Measurements from ENCODE around the gene ALDH18A1.
"Not testable (repeated sequence)": the region's sequence is repeated elsewhere in the genome, so short reads cannot be mapped to it uniquely, and the experiment has no call there.

ALDH18A1 gene

GRCh38 chr10:95656291-95657164 is at the start of gene ALDH18A1:
Gene ALDH18A1 (minus strand): TSS chr10:95656711. CDS start chr10:95653377, 3,334 bp downstream.
- peak; percentile 91 for DNase-seq

- no peak for DNase-seq
These were observed 41.9 kb upstream of the ALDH18A1 start for GRCh38 chr10:95698415-95698814.

- peak; percentile 5 for DNase-seq
These were observed 40.9 kb upstream of the ALDH18A1 start for GRCh38 chr10:95697429-95697828.

- DNase-seq = no peak
These were observed 38.2 kb upstream of the ALDH18A1 start for GRCh38 chr10:95694665-95695064.

- DNase-seq = peak; percentile 99
These were observed 37.4 kb upstream of the ALDH18A1 start, which contains the start of gene TCTN3 for GRCh38 chr10:95693668-95694534. Gene TCTN3 (minus strand): TSS chr10:95693927. CDS start chr10:95693899, 28 bp downstream.

- DNase-seq = no peak
These were observed 36.7 kb upstream of the ALDH18A1 start for GRCh38 chr10:95693071-95693667.

- no peak for DNase-seq
These were observed 34.8 kb upstream of the ALDH18A1 start for GRCh38 chr10:95691281-95691680.

- no peak for DNase-seq
These were observed 32.1 kb upstream of the ALDH18A1 start for GRCh38 chr10:95688648-95689047.

GRCh38 chr10:95683966-95684365 is 27.5 kb upstream of the ALDH18A1 start:
- no peak for DNase-seq

- DNase-seq = no peak
These were observed 19.0 kb upstream of the ALDH18A1 start for GRCh38 chr10:95675403-95676116.

GRCh38 chr10:95674643-95675042 is 18.1 kb upstream of the ALDH18A1 start:
- no peak for DNase-seq

GRCh38 chr10:95672641-95673040 is 16.1 kb upstream of the ALDH18A1 start:
- not testable (repeated sequence) for DNase-seq

- no peak for DNase-seq
These were observed 8.0 kb upstream of the ALDH18A1 start for GRCh38 chr10:95664543-95664942.

GRCh38 chr10:95663496-95663895 is 7.0 kb upstream of the ALDH18A1 start:
- DNase-seq = no peak

- no peak for DNase-seq
These were observed 5.3 kb upstream of the ALDH18A1 start for GRCh38 chr10:95661818-95662217.

- no peak for DNase-seq
These were observed 3.8 kb upstream of the ALDH18A1 start for GRCh38 chr10:95660283-95660682.

- no peak for DNase-seq
These were observed 739 bp upstream of the ALDH18A1 start for GRCh38 chr10:95657250-95657649.

GRCh38 chr10:95655571-95656290 is 780 bp downstream of the ALDH18A1 start:
- DNase-seq = no peak

GRCh38 chr10:95653895-95654294 is 2.6 kb downstream of the ALDH18A1 start:
- DNase-seq = no peak

GRCh38 chr10:95651346-95652060 is 5.0 kb downstream of the ALDH18A1 start:
- no peak for DNase-seq

GRCh38 chr10:95650232-95650631 is 6.3 kb downstream of the ALDH18A1 start:
- DNase-seq = no peak

All from CD4-positive, alpha-beta T cell treated with Interleukin-4 for 4 hours (primary cell).